GM21515 (cell line): ENCODE data around the gene SRGAP2.
"Not testable (repeated sequence)": the region's sequence is repeated elsewhere in the genome, so short reads cannot be mapped to it uniquely, and the experiment has no call there.

Source experiments
- ATAC-seq: cut with Tn5 transposase; IDR thresholded peaks from one replicate; pipeline ENCODE4 v1.9.1; 2021; ENCODE audit not compliant: unreplicated experiment

Gene SRGAP2

GRCh38 chr1:206203364-206204158 lies at the start of gene SRGAP2:
Gene SRGAP2, plus strand, starts transcription at chr1:206203541. Its CDS starts 2,430 bp downstream, at chr1:206205971.
- ATAC-seq, result peak; percentile 15

GRCh38 chr1:206167350-206168029 lies 35.9 kb upstream of the SRGAP2 start:
- ATAC-seq, result not testable (repeated sequence)

GRCh38 chr1:206169794-206170193 lies 33.5 kb upstream of the SRGAP2 start:
- ATAC-seq, result not testable (repeated sequence)

- not testable (repeated sequence) for ATAC-seq
Observed at GRCh38 chr1:206173110-206173719, 30.1 kb upstream of the SRGAP2 start.

GRCh38 chr1:206174182-206174868 lies 29.0 kb upstream of the SRGAP2 start:
- ATAC-seq, result not testable (repeated sequence)

- not testable (repeated sequence) for ATAC-seq
Observed at GRCh38 chr1:206175459-206176113, 27.8 kb upstream of the SRGAP2 start.

GRCh38 chr1:206176114-206176502 lies 27.2 kb upstream of the SRGAP2 start:
- not testable (repeated sequence) for ATAC-seq

- not testable (repeated sequence) for ATAC-seq
Observed at GRCh38 chr1:206178061-206178989, 25.0 kb upstream of the SRGAP2 start.

- ATAC-seq, result not testable (repeated sequence)
Observed at GRCh38 chr1:206179666-206180065, 23.7 kb upstream of the SRGAP2 start.

GRCh38 chr1:206182368-206183317 lies 20.7 kb upstream of the SRGAP2 start:
- ATAC-seq, result not testable (repeated sequence)

- ATAC-seq, result not testable (repeated sequence)
Observed at GRCh38 chr1:206183788-206184187, 19.6 kb upstream of the SRGAP2 start.

GRCh38 chr1:206185778-206186177 lies 17.6 kb upstream of the SRGAP2 start:
- not testable (repeated sequence) for ATAC-seq

- not testable (repeated sequence) for ATAC-seq
Observed at GRCh38 chr1:206186826-206187225, 16.5 kb upstream of the SRGAP2 start.

GRCh38 chr1:206195182-206195581 lies 8.2 kb upstream of the SRGAP2 start:
- not testable (repeated sequence) for ATAC-seq

GRCh38 chr1:206196748-206197424 lies 6.5 kb upstream of the SRGAP2 start:
- ATAC-seq, result not testable (repeated sequence)

GRCh38 chr1:206202789-206203363 lies 465 bp upstream of the SRGAP2 start, which contains the start of gene FAM72A:
Gene FAM72A, minus strand, starts transcription at chr1:206202839. Its CDS starts 814 bp downstream, at chr1:206202025.
- ATAC-seq, result peak; percentile 87

GRCh38 chr1:206204159-206204511 lies 794 bp downstream of the SRGAP2 start:
- not testable (repeated sequence) for ATAC-seq
